ENCODE data around the gene IL34.

- no peak for TF ChIP-seq PATZ1 (CRISPR knock-in tag; IDR thresholded peaks at IDR 0.05; ENCODE audit: borderline replicate concordance)
- TF ChIP-seq TOX (CRISPR knock-in tag; IDR thresholded peaks at IDR 0.05; ENCODE audit: borderline replicate concordance), result no peak
- TF ChIP-seq ESRRG (CRISPR knock-in tag; IDR thresholded peaks at IDR 0.05), result no peak
- no peak for TF ChIP-seq RARB (CRISPR knock-in tag; IDR thresholded peaks at IDR 0.05)
- TF ChIP-seq POU6F1 (CRISPR knock-in tag; IDR thresholded peaks at IDR 0.05; ENCODE audit: borderline replicate concordance, low read depth), result no peak
- no peak for TF ChIP-seq ISL1 (CRISPR knock-in tag; IDR thresholded peaks at IDR 0.05)
Observed at GRCh38 chr16:70649300-70649699, 2.9 kb downstream of the IL34 start.

All from SK-N-SH treated with all-trans-retinoic acid at 6 μM for 48 hours (cell line).